Activated CD4-positive, CD25-positive, alpha-beta regulatory T cell treated with anti-CD3 and anti-CD28 coated beads, Interleukin-2, amount 50 U/mL, for 16 hours (primary cell): ENCODE data around the gene PGAM2.

ENCODE experiments used
- DNase-seq: peaks from one replicate; pipeline ENCODE4 v3.0.0-alpha.2; 2020; ENCODE audit warnings: low read depth, low spot score

PGAM2 gene

DNA sequence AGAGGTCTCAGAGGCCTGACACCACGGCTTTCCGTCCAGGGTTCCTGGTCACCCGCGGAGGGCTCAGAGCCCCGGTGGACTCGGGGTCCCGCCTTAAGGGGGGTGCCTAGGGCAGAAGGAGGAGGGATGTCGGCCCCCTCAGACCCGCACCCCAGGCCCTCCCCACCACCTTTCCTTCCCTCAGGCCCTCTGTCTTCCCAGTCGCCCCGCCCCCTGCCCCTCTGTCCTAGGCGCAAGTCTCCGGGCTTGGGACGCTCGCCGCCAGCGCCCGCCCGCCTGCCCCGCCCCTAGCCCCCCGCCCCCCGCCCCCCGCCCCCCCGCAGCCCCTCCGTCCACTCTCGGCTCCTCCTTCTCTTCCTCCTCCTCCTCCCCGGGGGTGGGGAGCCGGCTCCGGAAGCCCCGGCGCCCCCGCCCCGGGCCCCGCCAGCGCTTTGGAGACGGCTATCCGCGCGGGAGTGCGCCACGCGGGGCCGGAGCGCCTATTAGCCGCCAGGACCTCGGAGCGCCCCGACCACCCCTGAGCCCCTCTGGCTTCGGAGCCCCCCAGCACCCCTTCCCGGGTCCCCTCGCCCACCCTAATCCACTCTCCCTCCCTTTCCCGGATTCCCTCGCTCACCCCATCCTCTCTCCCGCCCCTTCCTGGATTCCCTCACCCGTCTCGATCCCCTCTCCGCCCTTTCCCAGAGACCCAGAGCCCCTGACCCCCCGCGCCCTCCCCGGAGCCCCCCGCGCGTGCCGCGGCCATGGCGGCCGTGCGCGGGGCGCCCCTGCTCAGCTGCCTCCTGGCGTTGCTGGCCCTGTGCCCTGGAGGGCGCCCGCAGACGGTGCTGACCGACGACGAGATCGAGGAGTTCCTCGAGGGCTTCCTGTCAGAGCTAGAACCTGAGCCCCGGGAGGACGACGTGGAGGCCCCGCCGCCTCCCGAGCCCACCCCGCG is 38.8 kb upstream of the PGAM2 start, which contains the start of gene AEBP1:
AEBP1 (plus strand) TSS at position 423 of the 937 bp plus-strand sequence; CDS start at position 744, 321 bp downstream.
- DNase-seq = no peak

DNA sequence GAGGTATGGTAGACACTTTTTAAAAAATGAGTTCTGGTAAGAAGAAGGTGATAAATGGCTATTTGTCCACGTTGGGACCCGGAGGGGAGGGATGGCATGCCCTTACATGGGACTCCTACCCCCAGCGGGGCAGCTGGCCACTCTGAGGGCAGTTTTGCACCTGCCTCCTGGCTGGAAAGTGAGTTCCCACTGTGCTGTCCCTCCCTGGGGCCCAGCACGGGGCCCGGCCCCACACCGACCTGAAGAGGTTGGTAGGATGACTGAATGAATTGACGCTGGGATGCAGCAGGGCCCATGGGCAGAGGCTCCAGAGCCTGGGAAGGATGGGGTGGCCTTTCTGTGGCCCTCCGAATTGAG is 38.2 kb upstream of the PGAM2 start:
- no peak for DNase-seq

DNA sequence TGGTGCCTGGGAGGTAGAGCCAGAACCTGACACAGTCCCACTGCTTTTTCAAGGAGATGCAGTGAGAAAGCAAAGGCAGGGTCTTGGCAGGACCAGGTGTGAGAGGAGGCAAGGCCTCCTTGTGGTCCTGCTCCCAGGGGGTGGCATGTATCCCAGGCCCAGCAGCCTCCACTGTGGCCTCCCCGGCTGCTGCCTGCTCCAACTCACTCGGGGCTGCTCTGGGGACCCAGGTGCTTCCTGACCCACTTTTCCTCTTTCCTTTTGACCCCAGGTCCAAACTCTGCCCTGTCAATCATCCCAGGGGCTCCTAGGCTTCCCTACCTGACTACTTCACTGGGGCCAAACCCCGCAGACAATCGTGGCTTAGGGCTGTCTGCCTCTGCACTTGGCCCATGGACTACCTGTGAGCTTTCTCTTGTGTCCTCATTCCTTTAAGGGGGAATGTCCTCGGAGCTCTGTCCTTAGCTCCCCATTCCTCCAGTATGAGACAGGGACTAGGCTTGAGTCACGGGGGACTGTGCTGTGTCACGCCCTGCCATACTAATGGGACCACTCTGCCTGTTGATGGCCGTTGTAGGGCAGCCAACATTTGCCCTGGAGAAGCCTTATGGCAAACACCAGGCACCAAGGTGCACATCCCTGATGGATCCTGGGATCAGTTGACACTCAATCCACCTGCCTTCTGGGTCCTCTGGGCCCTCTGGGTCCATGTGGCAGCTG is 37.6 kb upstream of the PGAM2 start:
- no peak for DNase-seq

DNA sequence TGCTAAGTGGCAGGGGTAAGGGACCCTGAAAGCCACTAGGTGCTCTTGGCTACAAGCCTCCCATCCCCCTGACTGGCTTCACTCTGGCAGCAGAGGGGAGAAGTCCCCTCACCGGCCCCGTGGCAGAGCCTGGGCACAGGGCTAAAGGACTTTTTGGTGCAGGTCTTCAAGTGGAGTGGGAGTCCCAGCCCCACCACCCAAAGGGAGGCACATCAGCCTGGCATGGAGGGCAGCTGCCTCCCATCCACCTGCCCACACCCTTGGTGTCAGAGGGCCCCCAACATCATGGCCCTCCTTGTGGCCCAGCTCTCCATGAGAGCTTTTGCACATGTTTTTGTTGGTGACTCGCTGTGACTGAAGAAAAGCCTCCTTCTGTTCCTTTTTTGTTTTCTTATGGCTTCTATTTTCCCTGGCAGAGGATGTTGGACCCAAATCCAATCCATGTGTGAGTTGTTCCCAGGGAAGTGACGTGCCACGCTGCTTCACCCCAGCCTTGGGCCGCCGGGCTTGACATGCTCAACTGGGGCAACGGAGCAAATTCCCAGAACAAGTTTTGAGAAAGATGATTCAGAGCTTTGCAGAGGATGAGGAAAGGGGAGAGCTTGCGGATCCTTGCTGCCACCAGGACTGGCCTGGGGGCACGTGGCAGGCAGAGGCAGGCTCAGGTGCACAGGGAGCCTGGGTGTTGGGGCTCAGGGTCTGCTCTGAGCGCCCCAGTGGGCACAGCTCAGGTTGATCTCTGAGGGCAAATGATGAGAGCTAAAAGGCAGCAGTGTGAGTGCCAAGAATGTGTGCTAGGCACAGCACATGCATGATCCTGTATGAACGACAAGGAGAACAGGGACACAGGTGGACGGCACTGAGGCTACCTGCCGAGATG is 36.8 kb upstream of the PGAM2 start:
- no peak for DNase-seq

DNA sequence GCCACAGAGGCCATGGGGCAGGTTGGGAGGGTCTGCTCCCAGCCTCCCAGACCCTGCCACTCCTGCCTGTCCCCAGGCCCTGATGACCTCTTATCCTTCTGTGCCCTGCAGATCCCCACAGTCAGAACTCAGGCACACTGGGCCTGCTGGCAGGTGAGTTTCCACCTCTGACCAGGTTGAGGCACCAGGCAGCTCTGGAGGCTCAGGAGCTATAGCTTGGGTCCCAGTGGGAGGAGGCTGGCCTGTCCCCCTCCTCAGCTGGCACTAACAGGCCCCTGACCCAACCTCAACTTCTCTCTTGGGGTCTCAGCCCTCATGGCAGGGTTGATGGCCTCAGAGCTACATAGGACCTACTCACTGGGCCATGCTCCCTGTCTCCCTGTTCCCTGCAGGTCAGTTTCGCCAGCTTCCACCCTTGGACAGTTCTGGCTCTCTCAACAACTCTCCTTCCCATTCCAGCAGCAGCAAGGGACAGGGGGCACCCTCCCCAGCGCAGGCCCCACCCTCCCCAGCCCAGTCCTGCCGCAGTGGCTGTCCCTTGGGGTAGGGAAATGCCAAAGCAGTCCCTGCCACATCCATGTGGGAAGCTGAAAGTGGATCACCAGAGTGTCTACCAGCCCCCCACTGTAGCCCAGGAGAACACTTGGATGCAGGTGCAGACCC is 36.1 kb upstream of the PGAM2 start:
- no peak for DNase-seq

DNA sequence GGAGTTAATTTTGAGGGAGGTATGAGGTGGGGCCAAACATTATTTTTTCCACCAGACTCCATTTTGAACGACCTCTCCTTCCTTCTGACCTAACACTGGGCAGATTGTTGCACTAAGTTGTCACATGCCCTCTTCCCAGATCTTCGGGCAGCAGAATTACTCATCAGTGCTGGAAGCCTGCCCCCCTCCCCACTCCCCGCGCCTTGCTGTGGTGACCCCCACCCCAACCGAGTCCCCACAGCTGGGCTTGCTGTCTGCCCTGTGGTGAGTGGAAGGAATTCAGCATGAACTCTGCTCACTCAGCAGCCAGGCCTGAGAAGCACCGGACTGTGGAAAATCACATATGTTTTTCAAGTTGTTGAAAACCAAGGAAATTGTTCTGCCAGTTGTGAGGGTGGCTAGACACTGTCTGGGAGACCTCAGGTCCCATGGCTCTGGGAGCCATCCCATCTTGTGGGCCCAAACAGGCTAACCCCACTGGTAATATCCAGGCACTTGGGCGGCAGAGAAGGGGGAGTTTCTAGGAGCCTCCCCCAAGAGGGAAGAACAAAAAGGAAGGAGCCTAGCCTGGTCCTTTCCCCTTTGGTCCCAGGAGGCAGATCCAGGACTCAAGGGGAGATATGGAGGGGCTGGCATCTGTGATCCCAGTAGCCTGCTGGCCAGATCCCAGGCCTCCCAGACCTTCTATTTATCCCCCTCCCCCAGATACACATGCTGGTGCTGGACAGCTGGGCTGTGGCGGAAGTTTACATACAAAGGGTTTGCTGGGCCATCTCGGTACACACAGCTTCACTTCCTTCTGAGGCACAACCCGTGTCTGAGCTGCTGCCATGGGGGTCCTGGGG is 35.3 kb upstream of the PGAM2 start:
- no peak for DNase-seq

DNA sequence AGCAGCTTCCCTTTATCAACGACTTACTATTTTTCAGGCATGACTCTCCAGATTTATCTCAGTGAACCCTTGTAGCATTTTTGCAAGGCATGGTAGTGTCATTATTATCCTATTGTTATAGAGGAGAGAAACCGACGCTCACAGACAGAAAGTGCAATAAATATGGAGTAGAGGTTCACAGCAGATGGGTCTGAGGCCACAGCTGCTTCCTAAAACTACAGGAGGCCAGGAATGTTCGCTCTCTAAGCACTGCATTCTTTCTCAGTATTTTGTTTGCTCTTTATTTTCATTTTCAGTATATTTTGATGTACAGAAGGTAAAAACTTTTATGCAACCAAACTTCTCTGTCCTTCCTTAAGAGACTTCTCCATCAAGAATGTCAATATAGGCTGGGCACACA is 34.3 kb upstream of the PGAM2 start:
- no peak for DNase-seq

DNA sequence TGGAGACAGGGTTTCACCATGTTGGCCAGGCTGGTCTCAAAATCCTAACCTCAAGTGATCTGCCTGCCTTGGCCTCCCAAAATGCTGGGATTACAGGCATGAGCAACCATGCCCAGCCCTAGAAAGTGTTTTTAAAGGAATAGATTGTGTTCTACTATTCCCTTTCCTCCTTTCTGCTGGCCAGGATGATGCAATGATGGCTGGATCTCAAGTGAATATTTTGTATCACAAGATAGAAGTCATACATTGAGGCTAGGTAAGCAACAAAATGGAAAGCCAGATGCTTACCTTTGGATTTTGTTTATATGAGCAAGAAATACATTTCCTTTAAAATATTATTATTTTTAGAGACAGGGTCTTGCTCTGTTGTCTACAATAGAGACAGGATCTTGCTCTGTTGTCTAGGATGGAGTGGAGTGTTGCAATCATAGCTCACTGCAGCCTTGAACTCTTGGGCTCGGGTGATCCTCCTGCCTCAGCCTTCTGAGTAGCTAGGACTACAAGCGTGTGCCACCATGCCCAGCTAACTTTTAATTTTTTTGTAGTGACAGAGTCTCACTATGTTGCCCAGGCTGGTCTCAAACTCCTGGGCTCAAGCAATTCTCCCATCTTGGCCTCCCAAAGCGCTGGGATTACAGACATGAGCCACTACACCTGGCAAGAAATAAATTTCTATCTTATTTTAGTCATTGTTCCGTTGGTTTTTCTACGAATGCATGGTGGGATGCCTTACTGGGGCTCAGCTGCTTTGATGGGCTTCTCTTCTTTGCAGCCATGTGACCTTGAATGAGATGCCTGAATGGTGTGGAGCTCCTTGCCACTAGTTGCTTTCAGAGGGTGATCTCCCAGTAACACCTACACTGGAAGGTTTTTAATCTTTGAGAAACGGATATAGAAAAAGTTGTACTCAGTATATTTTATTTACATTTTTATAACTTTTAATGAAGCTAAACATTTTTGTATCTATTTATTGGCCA is 33.0 kb upstream of the PGAM2 start:
- no peak for DNase-seq

DNA sequence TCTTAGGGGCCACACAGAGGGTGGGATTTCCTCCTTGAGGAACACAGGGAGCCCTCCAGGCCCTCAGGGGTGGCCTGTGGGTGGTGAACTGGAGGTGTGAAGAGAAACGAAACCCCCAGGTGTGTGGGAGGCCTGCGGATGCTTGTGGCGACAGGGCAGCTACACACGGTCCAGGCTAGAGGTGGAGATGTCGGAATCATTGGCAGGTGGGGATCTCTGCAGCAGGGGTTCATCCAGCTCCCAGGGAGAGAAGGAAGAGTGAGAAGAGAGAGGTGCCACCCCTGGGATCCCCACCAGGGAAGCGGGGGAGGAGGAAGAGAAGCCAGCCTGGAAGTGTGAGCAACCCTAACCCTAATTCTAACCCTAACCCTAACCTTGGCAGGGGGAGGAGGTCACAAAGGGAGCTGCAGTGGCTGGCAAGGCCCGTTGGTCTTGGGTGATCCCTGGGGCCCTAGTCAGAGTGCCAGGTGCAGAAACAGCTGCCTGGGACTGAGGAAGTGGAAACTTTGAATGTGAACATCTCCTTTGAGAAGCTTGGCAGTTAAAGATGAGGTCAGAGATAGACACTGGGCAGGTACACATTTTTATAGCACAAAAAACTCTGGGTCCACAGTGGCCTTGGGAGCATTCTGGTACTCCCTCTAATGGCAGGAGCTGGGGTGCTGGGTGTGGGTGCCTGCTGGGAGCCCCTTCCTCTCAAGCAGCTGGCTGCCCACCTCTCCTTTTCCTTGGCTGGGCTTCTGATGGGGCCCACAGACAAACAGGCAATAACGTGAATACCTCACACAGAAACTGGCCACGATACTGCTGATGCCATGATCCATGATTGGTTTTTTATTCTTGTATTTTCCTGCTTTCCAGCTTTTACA is 31.9 kb upstream of the PGAM2 start:
- DNase-seq = no peak

DNA sequence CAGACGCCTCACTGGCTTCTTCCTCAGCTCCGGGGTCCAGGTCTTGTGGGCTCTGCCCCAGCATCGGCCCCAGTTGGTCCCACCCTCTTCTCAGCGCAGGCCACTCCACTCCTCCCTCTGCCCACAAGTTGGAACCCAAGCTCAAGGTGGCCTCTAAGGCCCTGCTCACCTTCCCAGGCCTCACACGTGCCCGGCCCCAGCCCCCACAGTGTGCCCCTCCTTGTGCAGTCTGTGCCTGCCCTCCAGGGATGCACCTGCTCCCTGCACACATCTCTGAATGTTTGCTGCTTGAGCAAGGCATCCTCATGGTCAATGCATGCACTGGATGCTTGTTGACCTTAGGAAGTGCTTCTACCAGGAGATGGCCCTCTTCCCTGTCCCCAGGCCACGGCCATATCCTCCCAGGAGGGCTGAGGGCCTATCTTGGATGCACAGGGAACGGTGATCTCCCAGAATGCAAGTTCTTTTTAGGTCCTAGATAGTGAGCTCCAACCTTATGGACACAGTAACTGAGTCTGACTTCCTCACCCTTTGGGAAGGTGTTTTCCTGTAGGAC is 31.0 kb upstream of the PGAM2 start:
- DNase-seq = no peak

DNA sequence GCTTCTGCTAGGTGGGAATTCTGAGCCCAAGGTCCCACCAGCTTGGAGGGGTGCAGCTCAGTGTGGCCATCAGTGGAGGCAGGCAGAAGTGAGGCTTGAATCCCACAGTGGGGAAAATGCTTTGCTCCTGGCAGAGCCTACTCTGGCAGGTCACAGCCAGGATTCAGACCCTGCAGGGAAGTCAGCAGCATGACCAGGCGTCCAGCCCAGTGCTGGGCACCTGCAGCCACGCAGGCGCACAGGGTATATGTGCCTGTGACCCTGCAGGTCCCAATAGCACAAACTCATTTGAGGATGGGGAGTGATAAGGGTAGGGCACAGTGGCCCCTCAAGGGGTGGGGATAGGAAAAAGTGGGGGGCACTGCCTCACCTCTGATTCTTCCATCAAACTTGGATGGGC is 30.4 kb upstream of the PGAM2 start:
- no peak for DNase-seq

DNA sequence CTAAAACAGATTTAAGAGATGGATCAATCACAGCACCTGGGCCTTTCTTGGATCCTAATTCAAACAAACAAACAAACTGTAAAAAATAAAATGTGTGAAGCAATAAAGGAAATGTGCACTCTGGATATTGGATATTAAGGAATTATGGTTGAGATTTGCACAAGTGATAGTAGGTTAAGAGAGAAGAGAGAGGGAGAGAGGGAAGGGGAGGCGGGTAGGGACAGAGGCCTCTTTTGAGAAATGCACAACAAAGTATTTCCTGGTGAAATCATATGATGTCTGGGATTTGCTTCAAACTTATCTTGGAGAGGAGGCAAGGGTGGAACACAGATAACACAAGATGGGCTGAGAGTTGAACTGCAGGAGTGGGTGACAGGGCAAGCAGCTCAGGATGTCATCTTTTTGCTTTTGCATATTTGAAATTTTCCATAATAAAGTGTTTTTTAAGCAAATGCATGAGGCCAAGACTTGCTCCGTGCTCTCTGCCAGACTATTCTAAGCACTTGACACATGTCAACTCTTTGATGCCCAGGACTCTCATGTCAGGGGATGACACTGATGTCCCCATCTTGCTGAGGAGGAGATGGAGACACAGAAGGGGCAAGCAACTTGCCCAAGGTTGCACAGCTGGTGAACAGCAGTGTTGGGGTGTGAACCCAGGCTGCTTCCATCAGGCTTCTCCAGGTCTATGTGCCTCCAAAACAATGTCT is 29.7 kb upstream of the PGAM2 start:
- DNase-seq = no peak

DNA sequence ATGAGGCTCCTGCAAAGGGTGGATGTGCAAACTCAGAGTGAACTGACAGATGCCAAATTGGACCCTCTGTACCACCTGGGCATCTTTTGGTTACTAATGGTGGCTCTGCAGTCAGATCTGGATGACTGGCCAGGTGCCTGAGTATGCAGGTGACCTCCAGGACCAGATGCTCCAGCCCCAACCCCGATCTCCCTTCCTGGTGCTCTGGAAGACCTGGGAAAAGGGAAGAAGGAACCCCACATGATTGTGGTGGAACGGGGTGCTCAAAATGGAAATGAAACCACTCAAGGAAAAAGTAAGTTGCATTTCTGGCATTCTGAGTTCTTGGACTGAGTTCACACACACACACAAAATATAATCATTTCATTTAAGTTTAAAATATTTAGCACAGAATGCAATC is 29.0 kb upstream of the PGAM2 start:
- no peak for DNase-seq

DNA sequence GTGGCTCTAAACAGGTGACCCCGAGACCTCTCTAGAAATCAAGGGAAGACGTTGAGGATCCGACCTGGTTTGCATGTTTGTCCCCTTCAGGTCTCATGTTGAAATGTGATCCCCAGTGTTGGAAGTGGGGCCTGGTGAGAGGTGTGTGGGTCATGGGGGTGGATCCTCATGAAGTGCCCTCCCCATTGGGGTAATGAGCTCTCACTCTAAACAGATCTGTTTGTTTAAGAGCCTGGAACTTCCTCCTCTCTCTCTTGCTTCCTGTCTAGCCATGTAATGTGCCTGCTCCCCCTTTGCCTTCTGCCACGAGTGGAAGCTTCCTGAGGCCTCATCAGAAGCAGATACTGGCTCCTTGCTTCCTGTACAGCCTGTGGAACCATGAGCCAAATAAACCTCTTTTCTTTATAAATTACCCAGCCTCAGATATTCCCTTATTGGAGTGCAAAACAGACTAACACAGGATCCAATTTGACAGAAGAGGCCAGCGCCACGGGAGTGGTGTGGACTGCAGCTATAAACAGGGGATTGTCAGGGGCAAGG is 27.8 kb upstream of the PGAM2 start:
- no peak for DNase-seq

DNA sequence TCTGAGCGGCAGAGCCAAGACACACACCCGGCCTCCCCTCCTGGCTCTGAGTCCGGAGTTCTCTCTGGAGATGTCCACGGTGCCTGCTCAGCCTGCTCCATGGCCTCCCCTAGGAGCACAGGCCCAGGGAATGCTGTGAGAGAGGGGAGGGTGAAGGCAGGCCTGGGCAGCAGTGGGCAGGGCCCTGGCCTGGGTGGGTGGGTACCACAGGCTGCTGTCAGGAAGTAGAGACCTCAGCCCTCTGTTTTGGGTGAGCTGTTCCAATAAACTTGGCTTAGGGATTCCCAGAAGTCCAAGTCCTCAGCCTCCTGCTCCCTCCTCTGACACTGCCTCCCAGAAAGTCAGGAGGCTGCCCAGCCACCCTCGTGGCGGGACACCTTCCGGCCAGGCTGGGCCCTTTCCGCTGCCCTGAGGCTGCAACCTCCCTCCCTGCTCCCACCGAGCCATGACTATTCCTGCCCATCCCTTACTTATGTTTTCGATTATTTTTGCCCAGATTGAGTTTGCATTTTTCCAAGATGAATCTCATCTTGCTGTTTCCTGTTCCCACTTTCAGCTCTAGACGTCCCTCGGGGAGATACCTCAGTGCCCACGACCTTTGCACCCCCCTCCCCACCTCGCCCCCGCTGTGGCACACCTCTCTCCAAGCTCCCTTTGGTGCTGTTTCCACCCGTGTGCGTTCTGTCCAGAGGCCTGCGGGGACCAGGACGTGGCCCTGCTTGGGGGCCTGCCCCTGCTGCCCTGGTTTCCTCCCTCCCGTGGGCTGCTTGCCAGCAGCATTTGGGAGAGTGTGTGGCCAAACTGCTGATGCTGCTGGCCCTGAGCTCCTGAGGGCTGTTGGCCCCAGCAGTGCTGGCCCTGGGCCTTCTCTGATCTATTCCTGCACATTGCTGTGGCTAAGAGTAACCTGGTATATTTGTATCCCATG is 22.8 kb upstream of the PGAM2 start:
- DNase-seq = no peak

DNA sequence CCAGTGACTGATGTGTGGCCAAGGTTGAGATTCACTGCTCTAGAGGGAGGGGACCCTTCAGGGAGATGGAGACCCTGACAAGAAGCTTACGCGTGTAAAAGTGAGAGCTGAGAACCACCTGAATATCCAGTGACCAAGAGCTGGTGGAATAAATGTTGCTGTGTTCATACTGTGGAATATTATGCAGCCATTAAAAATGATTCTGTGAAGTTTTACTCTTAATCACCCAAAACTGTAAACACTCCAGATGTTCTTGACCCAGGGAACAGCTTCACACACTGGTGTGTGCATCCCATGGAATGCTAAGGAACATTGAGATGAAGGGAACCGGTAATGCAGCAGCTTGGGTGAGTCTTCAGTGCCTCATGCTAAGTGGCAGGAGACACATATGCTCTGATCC is 21.3 kb upstream of the PGAM2 start:
- DNase-seq = no peak
